HepG2 (cell line): ENCODE data around the gene MTARC1. TPM values are rescaled to one million over a fixed set of nuclear protein-coding genes. Genes with fewer than 3 reads are reported as not detected.

Experiments used
- ARNT2 ChIP-seq: sonication (generic); formaldehyde crosslinking; IDR thresholded peaks from 2 replicates; pipeline ENCODE4 v1.8.0; 2022; ENCODE audit warnings: mild to moderate bottlenecking, low read depth, missing genetic modification reagents, moderate library complexity
- CAMTA2 ChIP-seq: sonication (generic); formaldehyde crosslinking; IDR thresholded peaks from 2 replicates; pipeline ENCODE4 v1.4.0; 2020; ENCODE audit warnings: mild to moderate bottlenecking, missing genetic modification reagents, borderline replicate concordance
- EEA1 ChIP-seq: sonication (generic); formaldehyde crosslinking; IDR thresholded peaks from 2 replicates; pipeline ENCODE4 v1.5.1; 2020; ENCODE audit warnings: mild to moderate bottlenecking, missing genetic modification reagents, borderline replicate concordance
- GZF1 ChIP-seq: sonication (generic); formaldehyde crosslinking; IDR thresholded peaks from 2 replicates; pipeline ENCODE4 v1.5.1; 2020; ENCODE audit warnings: mild to moderate bottlenecking, missing genetic modification reagents
- HOXA7 ChIP-seq: sonication (generic); formaldehyde crosslinking; IDR thresholded peaks from 2 replicates; pipeline ENCODE4 v1.8.1; 2022; ENCODE audit warnings: mild to moderate bottlenecking, missing genetic modification reagents, moderate library complexity
- MBNL3 ChIP-seq: fragments of 250-450 bp; sonication (Bioruptor Pico); conservative IDR thresholded peaks from 2 replicates; pipeline ENCODE4 v1.8.0; 2022; ENCODE audit warnings: mild to moderate bottlenecking, inconsistent platforms
- MTA1 ChIP-seq: sonication (generic); formaldehyde crosslinking; IDR thresholded peaks from 2 replicates; pipeline ENCODE4 v1.4.0; 2020; ENCODE audit warnings: missing genetic modification reagents, mild to moderate bottlenecking, borderline replicate concordance
- NR2F1 ChIP-seq, 2 experiments: fragments of 450-650 bp in 1 of 2; formaldehyde crosslinking in 1 of 2; IDR thresholded peaks; 2 replicates each; pipeline versions ENCODE4 v1.5.0 to v1.6.1; 2016 to 2020; ENCODE audit warnings: mild to moderate bottlenecking in 1 of 2, missing compliant biosample characterization in 1 of 2, missing genetic modification reagents in 1 of 2, moderate library complexity in 1 of 2
- PLRG1 ChIP-seq: fragments of 450-650 bp; conservative IDR thresholded peaks from 2 replicates; pipeline ENCODE4 v1.6.1; 2016
- SMC3 ChIP-seq: IDR thresholded peaks from 2 replicates; pipeline ENCODE4 v1.6.1; 2011; ENCODE audit warnings: low read length, improper control_type of control experiment
- ZKSCAN8 ChIP-seq: IDR thresholded peaks from 2 replicates; pipeline ENCODE4 v1.6.1; 2016; ENCODE audit warnings: borderline replicate concordance, missing genetic modification reagents, missing compliant biosample characterization
- ZNF296 ChIP-seq: sonication (generic); formaldehyde crosslinking; conservative IDR thresholded peaks from 2 replicates; pipeline ENCODE4 v1.5.0; 2020; ENCODE audit warnings: mild to moderate bottlenecking, missing genetic modification reagents
- ZNF614 ChIP-seq: IDR thresholded peaks from 2 replicates; pipeline ENCODE4 v1.6.1; 2018; ENCODE audit warnings: missing biosample characterization, missing genetic modification reagents, inconsistent platforms, borderline replicate concordance
- polyA plus RNA-seq, 8 experiments: library from polyadenylated mRNA; depleted of rRNA in 3 of 8; stranded (reverse) in 7 of 8; unstranded in 1 of 8; fragments of >200 nt; fragmentation: Illumina TruSeq in 4 of 8; extraction: Trizol in 4 of 8; gene quantifications; 2 replicates each; pipeline versions ENCODE4 v1.2.1 to v1.2.3, GENCODE V29; 2011 to 2016; ENCODE audit warnings: low read depth in 4 of 8, missing spikeins in 1 of 8, mixed read lengths in 1 of 8; ENCODE audit not compliant: insufficient read depth in 1 of 8
- total RNA-seq, 5 experiments: library from RNA; depleted of rRNA; stranded (reverse); fragments of >200 nt; fragmentation: Illumina TruSeq; extraction: Trizol; gene quantifications; 2 replicates each; pipeline ENCODE4 v1.2.3, GENCODE V29; 2016; ENCODE audit warnings: low read depth in 1 of 5
- TF ChIP-seq, protein P1 (sequence below): sonication (generic); formaldehyde crosslinking; IDR thresholded peaks from 2 replicates; pipeline ENCODE4 v1.4.0; 2020; ENCODE audit warnings: mild to moderate bottlenecking, missing genetic modification reagents
- TF ChIP-seq, protein P2 (sequence below): sonication (generic); formaldehyde crosslinking; IDR thresholded peaks from 2 replicates; pipeline ENCODE4 v1.4.0; 2020; ENCODE audit warnings: mild to moderate bottlenecking, missing genetic modification reagents
- TF ChIP-seq, protein P3 (sequence below): sonication (generic); formaldehyde crosslinking; IDR thresholded peaks from 2 replicates; pipeline ENCODE4 v1.4.0; 2020; ENCODE audit warnings: mild to moderate bottlenecking, missing genetic modification reagents
- TF ChIP-seq, protein P4 (sequence below): sonication (generic); formaldehyde crosslinking; IDR thresholded peaks from 2 replicates; pipeline ENCODE4 v1.5.0; 2020; ENCODE audit warnings: missing genetic modification reagents

Gene MTARC1
- total and polyA plus RNA-seq, 2 of the 13 experiments (the other 11 are each of a cell fraction or from before 2014, with no cell fraction given) = 19.4 to 106 TPM

DNA sequence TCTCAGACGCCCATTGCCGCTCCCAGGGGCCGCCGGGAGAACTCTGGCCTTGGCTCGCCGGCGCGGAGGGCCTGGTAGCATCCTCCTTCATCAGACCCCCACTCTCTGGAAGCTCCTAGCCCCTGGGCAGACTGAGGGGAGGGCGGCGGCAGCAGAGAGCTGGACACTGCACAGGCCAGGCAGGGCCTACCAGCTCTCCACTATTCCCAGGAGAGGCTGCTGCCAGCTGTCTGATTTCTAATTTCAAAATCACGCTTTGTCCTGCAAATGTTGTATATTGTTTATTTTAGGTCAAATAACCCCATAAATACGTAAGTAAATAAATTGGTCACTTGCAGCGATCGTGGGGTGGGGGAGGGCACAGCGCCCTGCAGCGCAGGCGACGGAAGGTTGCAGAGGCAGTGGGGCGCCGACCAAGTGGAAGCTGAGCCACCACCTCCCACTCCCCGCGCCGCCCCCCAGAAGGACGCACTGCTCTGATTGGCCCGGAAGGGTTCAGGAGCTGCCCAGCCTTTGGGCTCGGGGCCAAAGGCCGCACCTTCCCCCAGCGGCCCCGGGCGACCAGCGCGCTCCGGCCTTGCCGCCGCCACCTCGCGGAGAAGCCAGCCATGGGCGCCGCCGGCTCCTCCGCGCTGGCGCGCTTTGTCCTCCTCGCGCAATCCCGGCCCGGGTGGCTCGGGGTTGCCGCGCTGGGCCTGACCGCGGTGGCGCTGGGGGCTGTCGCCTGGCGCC lies at the start of gene MTARC1 (continued):
- TF ChIP-seq, protein P1, sequence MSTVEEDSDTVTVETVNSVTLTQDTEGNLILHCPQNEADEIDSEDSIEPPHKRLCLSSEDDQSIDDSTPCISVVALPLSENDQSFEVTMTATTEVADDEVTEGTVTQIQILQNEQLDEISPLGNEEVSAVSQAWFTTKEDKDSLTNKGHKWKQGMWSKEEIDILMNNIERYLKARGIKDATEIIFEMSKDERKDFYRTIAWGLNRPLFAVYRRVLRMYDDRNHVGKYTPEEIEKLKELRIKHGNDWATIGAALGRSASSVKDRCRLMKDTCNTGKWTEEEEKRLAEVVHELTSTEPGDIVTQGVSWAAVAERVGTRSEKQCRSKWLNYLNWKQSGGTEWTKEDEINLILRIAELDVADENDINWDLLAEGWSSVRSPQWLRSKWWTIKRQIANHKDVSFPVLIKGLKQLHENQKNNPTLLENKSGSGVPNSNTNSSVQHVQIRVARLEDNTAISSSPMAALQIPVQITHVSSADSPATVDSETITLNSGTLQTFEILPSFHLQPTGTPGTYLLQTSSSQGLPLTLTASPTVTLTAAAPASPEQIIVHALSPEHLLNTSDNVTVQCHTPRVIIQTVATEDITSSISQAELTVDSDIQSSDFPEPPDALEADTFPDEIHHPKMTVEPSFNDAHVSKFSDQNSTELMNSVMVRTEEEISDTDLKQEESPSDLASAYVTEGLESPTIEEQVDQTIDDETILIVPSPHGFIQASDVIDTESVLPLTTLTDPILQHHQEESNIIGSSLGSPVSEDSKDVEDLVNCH (CRISPR knock-in tag) = no peak
- TF ChIP-seq SMC3 = no peak
- TF ChIP-seq NR2F1 (CRISPR knock-in tag; IDR thresholded peaks at IDR 0.05) = peak in 1 of 2 experiments; percentile 20; a peak in 2 of 4 replicates
- TF ChIP-seq ZNF296 = no peak
- TF ChIP-seq CAMTA2 = no peak
- TF ChIP-seq, protein P2, sequence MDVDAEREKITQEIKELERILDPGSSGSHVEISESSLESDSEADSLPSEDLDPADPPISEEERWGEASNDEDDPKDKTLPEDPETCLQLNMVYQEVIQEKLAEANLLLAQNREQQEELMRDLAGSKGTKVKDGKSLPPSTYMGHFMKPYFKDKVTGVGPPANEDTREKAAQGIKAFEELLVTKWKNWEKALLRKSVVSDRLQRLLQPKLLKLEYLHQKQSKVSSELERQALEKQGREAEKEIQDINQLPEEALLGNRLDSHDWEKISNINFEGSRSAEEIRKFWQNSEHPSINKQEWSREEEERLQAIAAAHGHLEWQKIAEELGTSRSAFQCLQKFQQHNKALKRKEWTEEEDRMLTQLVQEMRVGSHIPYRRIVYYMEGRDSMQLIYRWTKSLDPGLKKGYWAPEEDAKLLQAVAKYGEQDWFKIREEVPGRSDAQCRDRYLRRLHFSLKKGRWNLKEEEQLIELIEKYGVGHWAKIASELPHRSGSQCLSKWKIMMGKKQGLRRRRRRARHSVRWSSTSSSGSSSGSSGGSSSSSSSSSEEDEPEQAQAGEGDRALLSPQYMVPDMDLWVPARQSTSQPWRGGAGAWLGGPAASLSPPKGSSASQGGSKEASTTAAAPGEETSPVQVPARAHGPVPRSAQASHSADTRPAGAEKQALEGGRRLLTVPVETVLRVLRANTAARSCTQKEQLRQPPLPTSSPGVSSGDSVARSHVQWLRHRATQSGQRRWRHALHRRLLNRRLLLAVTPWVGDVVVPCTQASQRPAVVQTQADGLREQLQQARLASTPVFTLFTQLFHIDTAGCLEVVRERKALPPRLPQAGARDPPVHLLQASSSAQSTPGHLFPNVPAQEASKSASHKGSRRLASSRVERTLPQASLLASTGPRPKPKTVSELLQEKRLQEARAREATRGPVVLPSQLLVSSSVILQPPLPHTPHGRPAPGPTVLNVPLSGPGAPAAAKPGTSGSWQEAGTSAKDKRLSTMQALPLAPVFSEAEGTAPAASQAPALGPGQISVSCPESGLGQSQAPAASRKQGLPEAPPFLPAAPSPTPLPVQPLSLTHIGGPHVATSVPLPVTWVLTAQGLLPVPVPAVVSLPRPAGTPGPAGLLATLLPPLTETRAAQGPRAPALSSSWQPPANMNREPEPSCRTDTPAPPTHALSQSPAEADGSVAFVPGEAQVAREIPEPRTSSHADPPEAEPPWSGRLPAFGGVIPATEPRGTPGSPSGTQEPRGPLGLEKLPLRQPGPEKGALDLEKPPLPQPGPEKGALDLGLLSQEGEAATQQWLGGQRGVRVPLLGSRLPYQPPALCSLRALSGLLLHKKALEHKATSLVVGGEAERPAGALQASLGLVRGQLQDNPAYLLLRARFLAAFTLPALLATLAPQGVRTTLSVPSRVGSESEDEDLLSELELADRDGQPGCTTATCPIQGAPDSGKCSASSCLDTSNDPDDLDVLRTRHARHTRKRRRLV (CRISPR knock-in tag) = no peak
- TF ChIP-seq PLRG1 = no peak
- TF ChIP-seq ARNT2 = no peak; the same call in none of the 2 replicates
- TF ChIP-seq MTA1 (CRISPR knock-in tag) = peak; percentile 3; the same call in 1 of the 2 replicates
- no peak for TF ChIP-seq HOXA7
- TF ChIP-seq, protein P3, sequence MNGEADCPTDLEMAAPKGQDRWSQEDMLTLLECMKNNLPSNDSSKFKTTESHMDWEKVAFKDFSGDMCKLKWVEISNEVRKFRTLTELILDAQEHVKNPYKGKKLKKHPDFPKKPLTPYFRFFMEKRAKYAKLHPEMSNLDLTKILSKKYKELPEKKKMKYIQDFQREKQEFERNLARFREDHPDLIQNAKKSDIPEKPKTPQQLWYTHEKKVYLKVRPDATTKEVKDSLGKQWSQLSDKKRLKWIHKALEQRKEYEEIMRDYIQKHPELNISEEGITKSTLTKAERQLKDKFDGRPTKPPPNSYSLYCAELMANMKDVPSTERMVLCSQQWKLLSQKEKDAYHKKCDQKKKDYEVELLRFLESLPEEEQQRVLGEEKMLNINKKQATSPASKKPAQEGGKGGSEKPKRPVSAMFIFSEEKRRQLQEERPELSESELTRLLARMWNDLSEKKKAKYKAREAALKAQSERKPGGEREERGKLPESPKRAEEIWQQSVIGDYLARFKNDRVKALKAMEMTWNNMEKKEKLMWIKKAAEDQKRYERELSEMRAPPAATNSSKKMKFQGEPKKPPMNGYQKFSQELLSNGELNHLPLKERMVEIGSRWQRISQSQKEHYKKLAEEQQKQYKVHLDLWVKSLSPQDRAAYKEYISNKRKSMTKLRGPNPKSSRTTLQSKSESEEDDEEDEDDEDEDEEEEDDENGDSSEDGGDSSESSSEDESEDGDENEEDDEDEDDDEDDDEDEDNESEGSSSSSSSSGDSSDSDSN = peak; percentile 84
- TF ChIP-seq, protein P4, sequence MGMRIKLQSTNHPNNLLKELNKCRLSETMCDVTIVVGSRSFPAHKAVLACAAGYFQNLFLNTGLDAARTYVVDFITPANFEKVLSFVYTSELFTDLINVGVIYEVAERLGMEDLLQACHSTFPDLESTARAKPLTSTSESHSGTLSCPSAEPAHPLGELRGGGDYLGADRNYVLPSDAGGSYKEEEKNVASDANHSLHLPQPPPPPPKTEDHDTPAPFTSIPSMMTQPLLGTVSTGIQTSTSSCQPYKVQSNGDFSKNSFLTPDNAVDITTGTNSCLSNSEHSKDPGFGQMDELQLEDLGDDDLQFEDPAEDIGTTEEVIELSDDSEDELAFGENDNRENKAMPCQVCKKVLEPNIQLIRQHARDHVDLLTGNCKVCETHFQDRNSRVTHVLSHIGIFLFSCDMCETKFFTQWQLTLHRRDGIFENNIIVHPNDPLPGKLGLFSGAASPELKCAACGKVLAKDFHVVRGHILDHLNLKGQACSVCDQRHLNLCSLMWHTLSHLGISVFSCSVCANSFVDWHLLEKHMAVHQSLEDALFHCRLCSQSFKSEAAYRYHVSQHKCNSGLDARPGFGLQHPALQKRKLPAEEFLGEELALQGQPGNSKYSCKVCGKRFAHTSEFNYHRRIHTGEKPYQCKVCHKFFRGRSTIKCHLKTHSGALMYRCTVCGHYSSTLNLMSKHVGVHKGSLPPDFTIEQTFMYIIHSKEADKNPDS (CRISPR knock-in tag) = no peak
- no peak for TF ChIP-seq MBNL3 (CRISPR knock-in tag)
- TF ChIP-seq EEA1 (CRISPR knock-in tag) = no peak; the same call in 1 of the 2 replicates
- TF ChIP-seq GZF1 = 0 out of 2 replicates have a peak, but pooled peaks have one; percentile 14
- no peak; the same call in 1 of the 2 replicates for TF ChIP-seq ZNF614 (CRISPR knock-in tag)
- no peak; the same call in 1 of the 2 replicates for TF ChIP-seq ZKSCAN8 (CRISPR knock-in tag)
